Left ventricle myocardium inferior (tissue), 1 donor: ENCODE data around the gene MINDY3. TPM values are rescaled to one million over a fixed set of nuclear protein-coding genes. Genes with fewer than 3 reads are reported as not detected.

Experiments
- DNase-seq: peaks from one replicate; pipeline ENCODE4 v3.0.0-alpha.2; 2020
- H3K27ac ChIP-seq: fragments of 200-600 bp; replicated peaks from 2 replicates; pipeline ENCODE4 v1.8.0; 2021
- H3K27me3 ChIP-seq: fragments of 200-600 bp; 2 replicates; pipeline ENCODE4 v1.8.0; 2021; ENCODE audit warnings: low read depth
- H3K36me3 ChIP-seq: fragments of 200-600 bp; 2 replicates; pipeline ENCODE4 v1.8.0; 2021
- H3K4me1 ChIP-seq: fragments of 200-600 bp; 2 replicates; pipeline ENCODE4 v1.8.0; 2021
- H3K4me3 ChIP-seq: fragments of 200-600 bp; 2 replicates; pipeline ENCODE4 v1.8.0; 2021; ENCODE audit warnings: mild to moderate bottlenecking, moderate library complexity
- H3K9me3 ChIP-seq: fragments of 200-600 bp; replicated peaks from 2 replicates; pipeline ENCODE4 v1.8.0; 2021
- CTCF ChIP-seq: fragments of 200-600 bp; IDR thresholded peaks from 2 replicates; pipeline ENCODE4 v1.8.0; 2021; ENCODE audit warnings: antibody characterized with exemption, mild to moderate bottlenecking, borderline replicate concordance
- intact Hi-C: fragments of 100-400 bp; cut with micrococcal nuclease; formaldehyde crosslinking; loops from one replicate; pipeline ENCODE4 v1.11.0; 2022
- total RNA-seq: library from RNA; stranded (reverse); fragmentation: NEBNext Ultra II Directional; extraction: Animal tissue kit (Norgen Biotek cat#: 25700); gene quantifications from one replicate; pipeline ENCODE4 v1.2.1, GENCODE V29; 2021
- donor health status: DM: no; HTN: yes; CAD: no; lungs with severe emphysema.

MINDY3 gene
- total RNA-seq, 1 donor from 2014 or later = 22.5 TPM

- Histone ChIP-seq H3K27ac (no peak overlapping the region), H3K27me3 (peaks cover 50% of the 10 kb centered on the region), H3K36me3 (no peaks in the 10 kb centered on the region), H3K9me3 (no peaks in the 10 kb centered on the region), H3K4me3 (no peak overlapping the region), H3K4me1 (peaks cover 29% of the 10 kb centered on the region)
- intact Hi-C loops = no loop called here
- no peak for DNase-seq
- no peak for TF ChIP-seq CTCF
Observed at GRCh38 chr10:15863323-15863722, 3.0 kb upstream of the MINDY3 start.

- H3K36me3 ChIP-seq = no peaks in the 10 kb centered on the region
- TF ChIP-seq CTCF = no peak
- peak overlapping the region; percentile 84 for H3K27ac ChIP-seq
- DNase-seq = no peak
- peaks cover 24% of the 10 kb centered on the region for H3K27me3 ChIP-seq
- H3K4me3 ChIP-seq = peak overlapping the region; percentile 93
- intact Hi-C loops = no loop called here
- H3K4me1 ChIP-seq = peaks cover 48% of the 10 kb centered on the region
- H3K9me3 ChIP-seq = no peaks in the 10 kb centered on the region
Observed at GRCh38 chr10:15860692-15861201, 440 bp upstream of the MINDY3 start.

GRCh38 chr10:15859509-15859905 is 800 bp downstream of the MINDY3 start:
- DNase-seq = no peak

GRCh38 chr10:15858861-15859281 is 1.4 kb downstream of the MINDY3 start:
- Histone ChIP-seq H3K27ac (no peak overlapping the region), H3K4me1 (peaks cover 48% of the 10 kb centered on the region), H3K9me3 (no peaks in the 10 kb centered on the region), H3K4me3 (peak overlapping the region; percentile 93), H3K27me3 (peaks cover 5% of the 10 kb centered on the region), H3K36me3 (no peaks in the 10 kb centered on the region)
- DNase-seq = no peak
- intact Hi-C loops = no loop called here
- no peak for TF ChIP-seq CTCF

More at GRCh38 chr10:15859509-15859905, 800 bp downstream of the MINDY3 start:
- Histone ChIP-seq H3K27ac (peak overlapping the region; percentile 84), H3K4me1 (peaks cover 48% of the 10 kb centered on the region), H3K36me3 (no peaks in the 10 kb centered on the region), H3K4me3 (peak overlapping the region; percentile 93), H3K9me3 (no peaks in the 10 kb centered on the region), H3K27me3 (peaks cover 12% of the 10 kb centered on the region)
- no peak for TF ChIP-seq CTCF
- intact Hi-C loops = no loop called here

GRCh38 chr10:15857107-15857575 is 3.2 kb downstream of the MINDY3 start:
- Histone ChIP-seq H3K9me3 (no peaks in the 10 kb centered on the region), H3K27ac (no peak overlapping the region), H3K36me3 (no peaks in the 10 kb centered on the region), H3K4me3 (no peak overlapping the region), H3K27me3 (no peaks in the 10 kb centered on the region), H3K4me1 (peaks cover 48% of the 10 kb centered on the region)
- intact Hi-C loops = no loop called here
- TF ChIP-seq CTCF = no peak
- DNase-seq = no peak
